Stimulated activated CD8-positive, alpha-beta memory T cell treated with anti-CD3 and anti-CD28 coated beads, Interleukin-12 subunit alpha, Interleukin-12 subunit beta, amount 100 ng/mL, for 24 hours (primary cell): Measurements from ENCODE around the gene NFE2.
"Not testable (repeated sequence)": the region's sequence is repeated elsewhere in the genome, so short reads cannot be mapped to it uniquely, and the experiment has no call there.

Experiments
- DNase-seq: peaks from one replicate; pipeline ENCODE4 v3.0.0-alpha.2; 2020; ENCODE audit errors: extremely low read depth

NFE2 gene

DNA sequence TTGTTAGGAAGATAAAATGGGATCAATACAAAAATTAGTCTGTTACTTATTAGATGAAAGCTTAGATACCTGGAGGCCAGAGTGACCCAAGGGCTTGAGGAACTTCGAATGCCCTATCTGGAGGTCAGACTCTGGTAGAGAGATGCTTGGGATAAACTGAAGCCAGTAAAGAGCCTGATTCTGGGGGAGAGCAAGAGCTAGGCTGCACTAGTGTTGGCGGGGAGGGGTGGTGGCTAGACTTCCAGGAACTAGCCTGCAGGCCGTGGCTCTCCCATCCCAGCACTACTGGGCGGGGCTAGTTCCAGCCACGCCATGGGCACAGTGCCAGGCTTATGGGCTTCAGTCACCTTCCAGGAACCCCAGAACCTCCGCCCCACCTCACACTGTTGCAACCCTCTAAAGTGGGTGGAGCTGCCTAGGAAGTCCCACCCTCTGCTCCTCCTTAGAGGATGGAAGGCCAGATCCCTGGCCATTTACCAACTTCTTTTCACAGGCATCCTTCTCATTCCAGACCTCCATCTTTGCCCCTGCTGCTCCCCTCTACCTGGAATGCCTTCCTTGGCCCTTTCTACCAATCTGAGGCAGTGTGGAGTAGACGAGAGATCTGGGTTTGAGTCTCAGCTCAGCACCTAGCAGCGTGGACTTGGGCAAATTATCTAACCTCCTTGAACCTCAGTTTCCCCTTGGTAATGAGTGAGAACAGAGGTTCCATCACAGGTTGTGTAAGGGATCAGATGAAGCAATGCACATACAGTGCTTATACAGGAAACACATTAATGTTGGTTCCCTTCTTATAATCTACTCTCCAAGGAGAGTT is 6.3 kb upstream of the NFE2 start:
- no peak for DNase-seq

DNA sequence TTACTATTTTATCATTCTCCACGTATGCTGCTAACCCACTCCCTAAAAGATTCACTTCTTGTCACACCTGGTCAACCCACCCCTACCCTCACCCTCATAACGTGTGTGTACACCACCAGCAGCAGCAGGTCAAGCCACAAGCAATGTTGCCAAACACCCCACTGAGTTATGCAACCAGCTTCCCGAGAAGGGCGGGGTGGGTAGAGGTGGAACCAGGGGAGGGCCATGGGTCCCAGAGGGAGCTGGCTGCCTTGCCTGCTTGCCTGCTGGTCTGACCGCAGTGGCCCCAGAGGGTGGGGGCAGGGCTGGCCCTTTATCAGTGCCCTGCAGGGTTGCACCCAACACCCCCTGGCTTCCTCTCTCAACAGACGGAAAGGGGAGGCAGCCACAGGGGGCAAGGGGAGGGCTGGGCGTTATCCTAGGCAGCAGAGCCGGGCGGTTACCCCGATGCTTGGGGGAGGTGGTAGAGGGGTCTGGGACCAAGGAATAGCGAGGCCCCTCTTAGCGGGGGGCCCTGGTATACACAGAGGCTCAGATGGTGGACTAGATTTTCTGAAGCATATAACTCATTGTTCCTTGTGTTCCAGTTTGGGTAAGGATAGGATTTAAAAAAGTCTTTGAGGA is 3.5 kb upstream of the NFE2 start:
- DNase-seq: no peak

DNA sequence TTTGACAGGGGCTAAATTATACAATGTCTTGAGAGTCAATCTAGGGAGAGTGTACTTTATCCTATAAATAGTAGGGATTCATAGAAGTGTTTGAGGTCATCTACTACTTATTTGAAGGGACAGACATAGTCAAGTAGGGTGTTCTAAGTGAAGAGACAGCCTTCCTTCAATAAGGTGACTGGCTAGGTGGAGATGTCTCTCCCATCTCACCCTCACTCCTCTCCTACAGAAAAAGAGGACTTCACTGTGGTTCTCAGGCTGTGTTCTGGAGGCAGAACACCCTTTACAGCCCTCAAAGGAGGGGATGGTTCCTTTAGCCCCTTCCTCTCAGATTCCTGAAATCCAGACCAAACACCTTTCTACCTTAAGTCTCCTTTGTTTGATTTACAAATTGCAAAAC is 2.8 kb upstream of the NFE2 start:
- DNase-seq: no peak

DNA sequence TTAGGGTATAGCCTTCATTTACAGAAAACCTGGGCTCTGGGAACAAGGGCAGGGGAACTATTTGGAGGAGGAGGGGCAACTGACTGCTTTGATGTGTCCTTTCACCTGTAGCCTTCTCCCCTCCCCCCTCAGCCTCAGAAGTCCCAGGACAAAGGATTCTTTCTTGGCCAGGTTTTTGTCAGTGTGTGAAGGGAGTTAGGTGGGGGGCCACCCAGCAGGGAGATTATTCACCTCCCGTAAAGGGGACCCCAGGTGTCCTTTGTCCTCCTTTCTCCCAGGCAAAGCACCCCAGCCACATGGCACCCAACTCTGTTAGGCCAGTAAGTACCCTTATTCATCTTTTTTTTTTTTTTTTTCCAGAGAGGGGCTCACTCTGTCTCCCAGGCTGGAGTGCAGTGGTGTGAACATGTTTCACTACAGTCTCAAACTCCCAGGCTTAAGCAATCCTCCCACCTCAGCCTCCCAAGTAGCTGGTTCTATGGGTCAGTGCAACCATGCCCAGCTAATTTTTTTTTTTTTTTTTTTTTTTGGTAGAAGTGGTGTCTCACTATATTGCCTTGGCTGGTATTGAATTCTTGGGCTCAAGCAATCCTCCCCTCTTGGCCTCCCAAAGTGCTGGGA is 723 bp upstream of the NFE2 start:
- no peak for DNase-seq

DNA sequence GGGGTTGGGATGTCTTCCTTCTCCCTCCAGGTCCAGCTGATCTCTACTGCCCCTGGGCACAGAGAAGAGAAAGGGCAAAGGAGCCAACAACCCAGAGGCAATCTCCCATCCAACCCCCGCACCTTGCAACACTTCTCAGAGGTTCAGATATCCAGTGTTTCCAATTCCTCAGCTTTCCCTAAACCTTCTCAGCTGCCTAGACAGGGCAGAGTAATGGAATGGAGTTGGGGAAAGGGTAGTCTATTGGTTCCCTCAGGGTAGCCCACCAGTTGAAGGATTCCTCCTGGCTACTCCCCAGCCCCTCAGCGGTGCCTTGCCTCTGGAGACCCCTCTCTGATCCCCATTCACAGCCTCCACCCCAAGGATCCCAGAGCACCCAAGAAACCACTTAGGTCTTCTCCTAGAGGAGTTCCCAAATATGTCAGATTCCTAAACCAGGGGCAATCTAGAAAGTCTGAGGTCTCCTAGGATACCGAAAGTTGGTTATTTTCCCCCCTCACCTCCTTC is 537 bp downstream of the NFE2 start:
- DNase-seq: no peak

DNA sequence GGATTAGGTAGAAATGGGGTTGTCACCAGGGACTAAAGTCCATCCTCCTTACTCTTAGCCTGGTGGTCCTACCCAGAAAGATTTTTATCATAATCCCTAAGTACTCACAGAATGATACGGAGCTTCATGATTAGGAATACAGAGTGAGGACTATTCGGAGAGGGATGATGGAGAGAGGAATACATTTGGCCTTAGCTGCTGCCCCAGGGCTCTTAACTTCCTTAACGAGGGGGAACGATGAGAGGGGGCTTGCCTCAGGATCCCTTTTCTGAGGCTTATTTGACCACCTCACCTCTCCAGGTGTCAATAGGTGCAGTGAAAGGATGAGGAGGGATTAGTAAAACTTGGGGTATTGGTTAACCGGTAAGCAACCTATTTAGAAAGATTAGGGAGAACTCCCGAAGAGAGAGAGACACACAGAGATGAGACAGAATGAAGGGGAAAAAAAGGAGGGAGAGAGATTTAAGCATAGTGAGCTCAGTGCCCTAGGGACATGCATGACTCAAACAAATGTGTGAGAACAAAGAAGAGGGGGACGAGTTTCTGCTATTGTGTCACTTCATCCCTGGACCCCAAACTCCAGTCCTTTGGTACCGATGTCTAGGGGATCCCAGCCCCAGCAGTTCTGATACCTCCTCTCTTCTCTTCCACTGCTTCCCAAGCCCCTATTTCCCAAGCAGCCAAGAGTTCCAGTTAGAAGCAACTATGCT is 1.1 kb downstream of the NFE2 start:
- DNase-seq: no peak

DNA sequence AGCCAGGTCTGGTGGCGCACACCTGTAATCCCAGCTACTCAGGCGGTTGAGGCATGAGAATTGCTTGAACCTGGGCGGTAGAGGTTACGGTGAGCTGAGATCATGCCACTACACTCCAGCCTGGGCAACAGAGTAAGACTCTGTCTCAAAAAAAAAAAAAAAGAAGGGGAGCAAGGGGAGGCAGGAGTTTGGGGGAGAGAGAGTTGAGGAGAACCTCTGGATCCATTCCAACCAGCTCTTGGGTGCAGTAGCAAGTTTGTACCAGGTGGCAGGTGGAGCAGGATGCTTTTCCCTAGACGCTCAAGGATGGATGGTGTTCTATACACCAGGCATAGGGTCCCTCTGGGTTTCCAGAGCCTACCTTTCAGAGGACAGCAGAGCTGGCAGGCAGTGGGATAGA is 1.9 kb downstream of the NFE2 start:
- no peak for DNase-seq

DNA sequence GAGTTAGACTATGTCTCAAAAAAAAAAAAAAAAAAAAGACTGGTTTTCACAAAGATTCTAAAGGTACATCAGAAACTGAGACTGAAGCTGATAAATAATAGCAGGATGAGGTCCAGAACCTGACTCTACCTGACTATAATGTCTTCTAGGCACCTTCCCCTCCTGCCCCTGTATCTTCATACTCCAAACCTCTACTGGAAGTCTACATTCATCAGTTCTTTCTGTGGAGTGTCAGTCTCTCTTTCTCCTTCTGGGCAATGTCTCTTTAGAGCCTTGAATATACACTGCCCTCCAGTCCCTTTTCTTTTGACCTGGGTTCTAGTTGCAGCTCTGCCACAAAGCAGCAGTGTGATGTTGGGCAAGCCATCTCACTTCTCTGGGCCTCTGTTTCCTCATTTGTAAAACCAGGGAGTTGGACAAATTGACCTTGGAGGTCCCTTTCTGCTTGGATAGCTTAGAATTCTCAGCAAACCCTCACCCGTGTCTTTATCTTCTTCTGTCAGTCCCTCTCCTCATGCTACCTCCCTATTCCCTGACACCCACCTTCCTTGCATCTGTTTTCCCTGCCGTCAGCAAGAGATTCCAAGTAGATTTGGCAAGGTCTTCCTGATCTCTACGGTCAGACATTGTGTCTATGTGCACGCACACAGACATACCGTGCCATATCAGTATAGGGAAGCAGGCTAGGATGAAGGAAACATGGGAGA is 4.3 kb downstream of the NFE2 start:
- DNase-seq: no peak

DNA sequence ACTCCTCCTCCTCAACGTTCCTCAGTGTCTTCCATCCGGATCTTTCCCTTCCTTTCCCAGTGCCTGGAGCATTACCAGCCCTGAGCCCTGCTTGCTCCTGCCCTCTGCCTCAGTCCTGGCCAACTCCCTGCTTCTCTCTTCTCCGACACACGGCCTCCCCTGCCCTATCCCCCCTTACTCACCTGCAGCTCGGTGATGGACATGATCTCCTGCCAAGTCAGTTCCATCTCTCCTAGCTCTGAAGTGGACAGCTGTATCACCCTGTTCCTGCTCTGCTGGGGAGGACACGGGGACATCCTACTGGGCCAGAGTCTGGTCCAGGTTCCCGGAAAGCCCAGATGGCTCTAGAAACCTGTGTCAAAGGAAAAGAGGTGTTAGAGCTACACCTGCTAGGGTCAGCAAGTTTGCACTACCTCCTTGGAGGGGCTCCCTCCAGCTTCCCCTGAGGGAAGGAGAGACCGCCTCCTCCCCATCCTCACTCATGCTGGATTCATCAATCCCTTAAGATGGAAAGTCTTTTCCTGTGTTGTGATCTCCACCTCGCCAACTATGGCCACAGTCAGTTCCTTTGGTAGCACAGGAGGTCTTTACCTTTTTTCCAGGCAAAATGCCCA is 5.8 kb downstream of the NFE2 start:
- DNase-seq: no peak

DNA sequence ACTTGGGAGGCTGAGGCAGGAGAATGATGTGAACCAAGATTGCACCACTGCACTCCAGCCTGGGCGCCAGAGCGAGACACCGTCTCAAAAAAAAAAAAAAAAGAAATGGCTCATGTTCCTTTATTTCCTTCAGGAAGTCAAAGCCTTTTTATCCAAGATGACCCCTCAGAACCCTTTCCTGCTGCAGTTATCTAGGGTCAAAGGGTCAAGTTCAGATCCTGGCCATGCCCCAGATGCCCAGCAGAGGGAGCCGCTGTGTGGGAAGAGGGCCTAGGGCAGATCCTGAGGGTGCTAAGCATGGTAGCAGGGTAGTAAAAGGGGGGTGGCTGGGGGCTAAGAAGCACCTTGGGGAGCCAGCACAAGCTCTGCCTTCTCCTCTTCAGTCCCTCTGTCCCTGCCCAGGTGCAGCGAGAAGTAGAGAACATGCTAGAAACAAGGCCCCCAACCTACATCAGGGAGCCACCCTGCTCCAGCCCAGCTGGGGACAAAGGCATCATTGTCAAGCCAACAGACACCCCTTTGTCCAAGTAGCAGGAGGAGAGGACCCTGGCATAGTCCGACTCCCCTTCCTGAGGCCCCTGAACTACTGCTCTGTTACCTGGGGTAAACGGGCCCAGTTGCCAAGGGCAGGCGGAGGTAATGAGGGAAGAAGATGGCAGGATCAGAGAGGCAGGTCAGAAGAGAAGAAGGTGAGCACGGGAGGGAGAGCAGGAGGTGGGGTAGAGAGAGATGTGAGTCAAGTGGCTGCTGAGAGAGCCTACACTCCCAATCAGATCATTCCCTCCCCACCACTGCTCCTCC is 6.5 kb downstream of the NFE2 start:
- no peak for DNase-seq

DNA sequence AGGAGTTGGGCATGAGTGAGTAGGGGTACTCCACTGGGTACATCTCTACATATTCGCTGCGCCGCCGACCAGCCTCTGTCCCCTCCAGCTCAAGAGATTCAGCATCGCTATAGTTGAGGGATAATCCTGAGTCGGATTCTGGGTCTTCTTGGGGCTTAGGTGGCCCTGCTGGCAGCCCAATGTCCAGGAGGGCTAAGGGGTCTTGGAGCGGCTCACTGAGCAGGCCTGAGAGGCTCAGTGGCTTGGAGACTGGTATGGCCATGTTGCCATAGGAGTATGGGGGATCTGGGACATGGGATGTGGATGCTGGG is 7.9 kb downstream of the NFE2 start:
- no peak for DNase-seq

DNA sequence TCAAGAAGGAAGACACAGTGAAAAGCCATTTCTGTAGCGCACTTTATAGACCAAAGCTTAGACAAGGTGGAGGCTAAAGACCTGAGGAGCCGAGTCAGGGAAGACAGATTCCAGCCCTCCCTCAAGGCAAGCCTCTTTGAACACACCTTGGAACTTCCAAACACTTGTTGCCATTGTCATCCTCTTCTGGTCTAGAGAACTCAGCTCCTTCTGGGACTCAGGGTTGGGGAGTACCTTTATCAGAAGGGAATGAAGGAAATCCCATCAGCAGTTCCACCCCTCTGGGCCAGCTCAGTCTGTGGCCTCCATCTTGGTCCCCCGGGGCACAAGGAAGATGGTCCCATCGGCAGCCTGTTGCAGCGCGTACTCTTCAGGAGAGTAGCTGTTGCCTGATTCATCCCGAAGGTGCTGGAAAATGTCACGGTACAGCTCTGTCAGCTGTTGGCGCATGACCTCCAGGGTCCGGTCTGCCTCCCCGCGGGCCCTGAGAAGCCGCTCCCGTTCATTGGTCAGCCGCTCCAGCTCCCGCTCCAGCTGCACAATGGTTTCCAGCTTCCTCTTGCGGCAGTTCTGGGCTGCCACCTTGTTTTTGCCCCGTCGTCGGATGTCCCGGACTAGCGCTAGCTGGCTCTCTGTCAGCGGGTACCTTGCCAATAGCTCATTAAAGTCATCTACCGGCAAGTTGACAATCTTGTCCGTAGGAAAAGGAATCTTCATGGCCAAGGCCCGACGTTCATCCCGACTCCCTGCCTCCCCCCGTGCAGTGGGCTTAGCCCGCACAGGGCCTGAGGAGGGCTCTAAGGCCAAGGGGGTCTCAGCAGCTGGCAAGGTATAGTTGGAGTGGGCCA is 8.5 kb downstream of the NFE2 start:
- DNase-seq: no peak

DNA sequence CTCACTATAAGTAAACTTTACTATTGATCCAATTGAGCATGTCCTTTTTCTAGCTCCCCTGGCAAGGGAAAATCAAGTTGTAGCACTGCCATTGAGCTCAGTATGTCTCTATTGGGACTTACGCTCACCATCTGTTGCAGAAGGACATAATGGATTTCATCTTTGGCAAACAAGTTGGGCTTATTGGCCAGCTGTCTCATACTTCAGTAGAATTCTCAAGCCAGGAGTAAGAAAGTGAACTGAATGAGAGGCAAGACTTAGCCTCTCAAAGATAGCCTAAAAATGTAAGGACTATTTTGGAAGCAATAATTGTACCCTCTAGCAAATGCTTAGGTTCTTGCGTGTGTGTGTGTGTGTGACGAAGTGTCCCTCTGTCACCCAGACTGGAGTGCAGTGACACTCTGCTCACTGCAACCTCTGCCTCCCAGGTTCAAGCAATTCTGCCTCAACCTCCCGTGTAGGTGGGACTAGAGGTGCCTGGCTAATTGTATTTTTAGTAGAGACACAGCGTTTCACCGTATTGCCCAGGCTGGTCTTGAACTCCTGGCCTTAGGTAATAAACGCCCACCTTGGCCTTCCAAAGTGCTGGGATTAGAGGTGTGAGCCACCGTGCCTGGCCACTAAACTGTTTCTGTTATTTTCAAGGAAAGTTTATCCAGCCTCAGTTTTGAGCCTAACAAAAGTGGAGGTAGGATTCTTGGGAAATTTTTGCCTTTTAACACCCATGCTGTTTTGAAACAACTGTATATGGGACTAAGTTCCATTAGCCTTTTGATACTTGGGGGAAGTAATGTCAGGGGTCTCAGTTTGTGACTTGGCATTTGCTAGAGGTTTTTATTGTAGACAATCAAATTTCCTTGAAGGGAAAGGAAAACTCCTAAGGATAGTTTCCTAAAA is 13.3 kb downstream of the NFE2 start:
- no peak for DNase-seq

DNA sequence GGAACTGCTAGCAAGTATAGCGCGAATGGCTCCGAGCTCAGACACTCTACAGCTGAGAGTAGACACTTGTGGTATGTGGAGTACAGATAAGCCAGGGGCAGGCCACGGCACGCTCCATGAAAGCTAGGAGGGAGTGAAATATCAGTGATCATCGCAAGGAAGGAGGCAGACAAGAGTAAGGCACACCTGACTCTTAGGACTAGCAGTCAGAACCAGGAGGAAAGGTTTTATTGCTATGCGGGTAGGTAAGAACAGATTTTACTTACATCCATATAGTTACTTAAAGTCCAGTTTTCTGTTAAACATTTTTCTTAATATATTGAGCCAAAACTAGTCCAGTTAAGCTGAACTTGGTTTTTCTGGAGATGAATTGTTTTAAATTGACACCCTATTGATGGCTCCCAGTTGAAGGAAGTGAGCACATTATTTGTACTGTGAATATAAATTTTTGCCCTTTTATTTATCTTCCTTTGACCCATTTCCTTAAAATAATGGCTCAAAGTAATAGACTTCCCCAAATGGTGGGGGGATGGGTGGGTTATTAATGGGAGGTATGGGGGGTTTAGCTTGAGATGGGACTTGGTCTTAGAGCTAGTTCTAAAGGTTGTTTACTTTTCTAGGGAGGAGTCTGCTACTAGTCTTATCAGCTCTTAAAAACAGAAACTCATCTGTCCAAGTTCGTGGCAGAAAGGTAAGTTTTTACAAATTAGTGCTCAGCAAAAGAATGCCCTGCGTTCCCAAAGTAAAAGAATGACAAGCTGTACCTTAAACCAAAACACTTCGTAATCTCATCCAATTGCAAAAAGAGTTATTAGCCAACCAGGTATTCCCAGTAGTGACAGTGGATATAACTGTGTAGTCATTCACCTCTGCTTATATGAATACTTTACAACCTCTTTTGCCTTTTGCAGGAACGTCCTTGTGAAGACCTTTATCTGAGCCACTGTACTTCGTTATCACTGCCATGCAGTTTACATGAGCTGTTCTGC is 14.5 kb downstream of the NFE2 start:
- no peak for DNase-seq

DNA sequence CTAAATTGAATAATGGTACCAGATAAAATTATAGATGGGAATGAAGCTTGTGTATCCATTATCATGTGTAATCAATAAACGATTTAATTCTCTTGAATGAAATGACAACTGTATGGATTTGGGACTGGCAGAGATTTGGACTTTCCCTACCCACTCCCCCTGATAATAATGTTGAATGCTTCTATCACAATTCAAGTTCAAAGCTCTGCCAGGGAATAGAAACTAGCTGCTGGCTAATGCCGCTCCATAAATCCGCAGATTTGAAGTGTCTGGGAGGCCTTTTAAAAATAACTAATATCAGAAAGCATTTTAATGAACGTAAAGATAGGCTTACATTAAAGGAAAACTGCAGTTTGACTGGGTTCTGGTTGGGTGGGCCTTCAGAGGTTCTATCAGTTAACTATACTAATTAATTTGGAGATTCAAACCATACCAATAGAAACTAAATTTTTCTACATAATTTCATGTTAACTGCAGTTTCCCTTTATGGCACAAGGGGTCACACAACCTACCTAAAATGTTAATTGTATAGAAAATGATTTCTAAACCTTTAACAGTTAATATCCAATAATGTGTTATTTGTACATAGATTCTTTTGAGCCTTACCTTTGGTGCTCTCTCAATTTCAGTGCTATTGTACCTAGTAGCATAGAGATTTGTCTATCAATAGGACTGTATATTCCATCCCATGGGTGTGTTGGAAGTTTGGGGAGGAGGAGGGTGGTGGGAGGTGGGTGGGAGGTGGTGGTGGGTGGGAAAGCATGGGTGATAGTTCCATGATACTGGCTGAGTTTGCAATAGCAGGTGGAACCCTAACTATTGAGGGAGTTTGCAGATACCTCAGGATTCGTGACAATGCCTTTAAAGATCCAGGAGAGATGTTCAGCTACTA is 15.4 kb downstream of the NFE2 start:
- no peak for DNase-seq

DNA sequence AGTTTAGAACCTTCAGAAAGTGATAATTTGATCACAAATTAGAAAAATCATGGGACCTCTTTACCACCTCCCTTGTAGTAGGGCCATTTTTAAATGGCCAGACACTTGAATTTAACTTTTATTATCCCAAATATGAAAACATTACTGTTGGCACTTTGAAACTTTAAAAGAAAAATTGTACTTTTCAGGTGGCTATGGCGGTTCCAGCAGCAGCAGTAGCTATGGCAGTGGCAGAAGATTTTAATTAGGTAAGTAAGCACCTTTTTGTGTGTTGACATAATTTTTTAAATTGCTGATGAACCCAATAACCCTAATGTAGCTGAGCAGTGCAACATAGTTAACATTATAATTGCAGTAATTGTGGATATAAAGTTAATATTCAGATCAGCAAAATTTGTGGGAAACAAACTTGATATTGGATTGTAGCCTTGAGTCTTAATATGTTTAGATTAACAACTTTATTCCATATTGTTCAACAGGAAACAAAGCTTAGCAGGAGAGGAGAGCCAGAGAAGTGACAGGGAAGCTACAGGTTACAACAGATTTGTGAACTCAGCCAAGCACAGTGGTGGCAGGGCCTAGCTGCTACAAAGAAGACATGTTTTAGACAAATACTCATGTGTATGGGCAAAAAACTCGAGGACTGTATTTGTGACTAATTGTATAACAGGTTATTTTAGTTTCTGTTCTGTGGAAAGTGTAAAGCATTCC is 16.6 kb downstream of the NFE2 start:
- DNase-seq: not testable (repeated sequence)
